GM12875 (cell line): Measurements from ENCODE around the gene UFM1.
A peak's percentile ranks its signal among the peaks of the same experiment; 100 is the strongest.
"Not testable (repeated sequence)": the region's sequence is repeated elsewhere in the genome, so short reads cannot be mapped to it uniquely, and the experiment has no call there.

ENCODE experiments used
- H3K4me3 ChIP-seq: one replicate; pipeline ENCODE4 v1.5.1; 2011; ENCODE audit warnings: low read depth, low read length, control low read depth
- CTCF ChIP-seq: IDR thresholded peaks from 2 replicates; pipeline ENCODE4 v1.5.1; 2011; ENCODE audit warnings: low read depth, mild to moderate bottlenecking, control low read depth, inconsistent platforms, low read length, moderate library complexity, borderline replicate concordance; ENCODE audit not compliant: insufficient read depth

Gene UFM1

GRCh38 chr13:38346764-38347163, 2.9 kb upstream of the UFM1 start:
- no peak overlapping the region for H3K4me3 ChIP-seq
- TF ChIP-seq CTCF: no peak

GRCh38 chr13:38348861-38349389, 726 bp upstream of the UFM1 start:
- TF ChIP-seq CTCF: no peak
- peak overlapping the region; percentile 54 for H3K4me3 ChIP-seq

GRCh38 chr13:38350114-38350617, 515 bp downstream of the UFM1 start:
- TF ChIP-seq CTCF: no peak
- peak overlapping the region; percentile 92 for H3K4me3 ChIP-seq

GRCh38 chr13:38355595-38356119, 6.0 kb downstream of the UFM1 start:
- TF ChIP-seq CTCF: no peak

GRCh38 chr13:38358684-38359083, 9.0 kb downstream of the UFM1 start:
- no peak for TF ChIP-seq CTCF
- no peak overlapping the region for H3K4me3 ChIP-seq

More at GRCh38 chr13:38355595-38356119, 6.0 kb downstream of the UFM1 start:
- no peak overlapping the region for H3K4me3 ChIP-seq

GRCh38 chr13:38361542-38362262, 12.1 kb downstream of the UFM1 start:
- no peak overlapping the region for H3K4me3 ChIP-seq
- no peak for TF ChIP-seq CTCF

- no peak overlapping the region for H3K4me3 ChIP-seq
- no peak for TF ChIP-seq CTCF
Observed at GRCh38 chr13:38363219-38363618, 13.6 kb downstream of the UFM1 start.

GRCh38 chr13:38363746-38364145, 14.1 kb downstream of the UFM1 start:
- not testable (repeated sequence) for H3K4me3 ChIP-seq
